Peyer's patch (tissue), 4 donors: Measurements from ENCODE around the gene FGF1. TPM values are rescaled to one million over a fixed set of nuclear protein-coding genes. Genes with fewer than 3 reads are reported as not detected.

Experiments used
- DNase-seq, 3 donors: peaks; one replicate each; pipeline ENCODE4 v3.0.0-alpha.2; 2017 to 2019
- H3K27ac ChIP-seq, 4 donors: fragments of 200-600 bp; sonication (generic); one replicate each; pipeline ENCODE4 v1.5.1; 2016 to 2019
- H3K27me3 ChIP-seq, 2 donors: fragments of 200-600 bp; sonication (generic); one replicate each; pipeline ENCODE4 v1.5.1; 2019
- H3K36me3 ChIP-seq, 3 donors: fragments of 200-600 bp; sonication (generic); one replicate each; pipeline ENCODE4 v1.5.1; 2016 to 2019
- H3K4me1 ChIP-seq, 4 donors: fragments of 200-600 bp; sonication (generic); one replicate each; pipeline ENCODE4 v1.5.1; 2016 to 2019
- H3K4me3 ChIP-seq, 4 donors: fragments of 200-600 bp; sonication (generic); 1 replicate in 3 of 4; 2 replicates in 1 of 4; pipeline ENCODE4 v1.5.1; 2016 to 2019; ENCODE audit warnings: mild to moderate bottlenecking in 1 of 4
- H3K9me3 ChIP-seq, 4 donors: fragments of 200-600 bp; sonication (generic); one replicate each; pipeline ENCODE4 v1.5.1; 2016 to 2019; ENCODE audit warnings: mild to moderate bottlenecking in 1 of 4
- POLR2A ChIP-seq, 2 donors: fragments of 450-650 bp; IDR thresholded peaks; one replicate each; pipeline ENCODE4 v1.5.1; 2017; ENCODE audit warnings: antibody characterized with exemption in 2 of 2, mild to moderate bottlenecking in 2 of 2, moderate library complexity in 2 of 2
- total RNA-seq, 4 donors: library from RNA; depleted of rRNA; stranded (reverse); fragments of >200 nt; gene quantifications; one replicate each; pipeline ENCODE4 v1.1.0, GENCODE V29; 2016
- TF ChIP-seq, protein P1 (sequence below), 6 experiments: fragments of 450-650 bp in 4 of 6; fragments of 200-600 bp in 2 of 6; sonication (generic) in 1 of 6; IDR thresholded peaks; one replicate each; pipeline ENCODE4 v1.5.1; 2017 to 2019; ENCODE audit warnings: antibody characterized with exemption in 6 of 6, mild to moderate bottlenecking in 3 of 6, moderate library complexity in 1 of 6

FGF1 gene
- not detected for total RNA-seq

DNA sequence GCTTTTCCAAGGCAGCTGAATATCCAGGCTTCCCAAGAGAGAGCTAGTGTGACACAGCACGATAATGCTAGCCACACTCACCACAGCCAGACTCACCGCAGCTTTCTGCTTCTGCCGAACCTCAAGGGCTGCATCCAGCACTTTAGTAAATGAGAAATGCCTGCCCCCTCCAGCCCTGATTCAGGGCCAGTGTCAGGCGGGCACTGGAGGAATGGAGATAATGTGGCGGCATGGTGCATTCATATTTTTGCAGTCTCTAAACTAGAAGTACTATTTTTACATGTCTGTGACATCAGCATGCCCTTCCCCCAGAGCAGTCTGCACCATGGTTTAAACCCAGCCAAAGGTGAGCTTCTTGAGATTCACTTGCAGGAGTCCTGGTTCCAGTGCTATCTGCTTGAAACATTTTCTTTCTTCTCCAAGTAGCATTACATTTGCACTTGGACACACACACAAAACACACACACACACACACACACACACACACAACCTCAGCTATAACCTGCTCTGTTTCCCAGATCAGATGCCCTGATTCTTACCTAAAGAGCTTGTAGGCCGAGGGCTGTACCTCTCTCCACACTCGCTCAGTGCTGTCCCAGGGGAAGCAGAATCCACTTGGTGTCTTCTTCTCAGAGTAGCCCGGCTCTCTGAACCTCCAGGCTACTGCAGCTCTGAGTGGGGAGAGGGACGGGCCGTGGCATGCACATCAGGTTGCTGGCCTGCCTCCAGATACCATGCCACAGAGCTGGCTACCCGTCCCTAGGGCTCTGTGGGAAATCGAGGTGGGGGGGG is at the start of gene FGF1:
TSS of gene FGF1 (minus strand) at position 673 of the 792 bp plus-strand sequence. CDS start 71,963 bp downstream, outside the sequence.
- peak within 1 kb of the TSS in 1 of 4 donors; percentile 38 for H3K27ac ChIP-seq
- no peaks in the 10 kb centered on the region for H3K9me3 ChIP-seq
- no peaks in the 10 kb centered on the region for H3K27me3 ChIP-seq
- TF ChIP-seq POLR2A (IDR thresholded peaks at IDR 0.05) = no peak
- TF ChIP-seq, protein P1, sequence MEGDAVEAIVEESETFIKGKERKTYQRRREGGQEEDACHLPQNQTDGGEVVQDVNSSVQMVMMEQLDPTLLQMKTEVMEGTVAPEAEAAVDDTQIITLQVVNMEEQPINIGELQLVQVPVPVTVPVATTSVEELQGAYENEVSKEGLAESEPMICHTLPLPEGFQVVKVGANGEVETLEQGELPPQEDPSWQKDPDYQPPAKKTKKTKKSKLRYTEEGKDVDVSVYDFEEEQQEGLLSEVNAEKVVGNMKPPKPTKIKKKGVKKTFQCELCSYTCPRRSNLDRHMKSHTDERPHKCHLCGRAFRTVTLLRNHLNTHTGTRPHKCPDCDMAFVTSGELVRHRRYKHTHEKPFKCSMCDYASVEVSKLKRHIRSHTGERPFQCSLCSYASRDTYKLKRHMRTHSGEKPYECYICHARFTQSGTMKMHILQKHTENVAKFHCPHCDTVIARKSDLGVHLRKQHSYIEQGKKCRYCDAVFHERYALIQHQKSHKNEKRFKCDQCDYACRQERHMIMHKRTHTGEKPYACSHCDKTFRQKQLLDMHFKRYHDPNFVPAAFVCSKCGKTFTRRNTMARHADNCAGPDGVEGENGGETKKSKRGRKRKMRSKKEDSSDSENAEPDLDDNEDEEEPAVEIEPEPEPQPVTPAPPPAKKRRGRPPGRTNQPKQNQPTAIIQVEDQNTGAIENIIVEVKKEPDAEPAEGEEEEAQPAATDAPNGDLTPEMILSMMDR (IDR thresholded peaks at IDR 0.05) = no peak
- H3K4me1 ChIP-seq = no peaks in the 10 kb centered on the region
- H3K4me3 ChIP-seq = no peak within 1 kb of the TSS
- no peak for DNase-seq
- no peaks in the 10 kb centered on the region for H3K36me3 ChIP-seq

DNA sequence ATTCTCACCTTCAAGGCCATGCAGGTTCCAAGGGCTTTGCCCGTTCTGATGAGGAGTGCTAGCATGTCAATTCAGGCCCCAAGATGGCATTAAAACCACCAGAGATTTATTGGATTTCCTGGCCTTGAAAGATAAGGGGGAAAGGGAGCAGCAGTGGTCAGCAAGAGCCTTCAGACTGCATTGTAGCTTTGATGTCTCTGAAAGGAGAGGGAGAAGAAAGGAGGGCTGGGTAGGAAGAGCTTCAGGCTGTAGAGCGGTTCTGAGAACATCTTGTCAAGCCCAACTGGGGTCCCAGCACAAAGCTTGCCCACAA is 41.8 kb upstream of the FGF1 start:
- H3K9me3 ChIP-seq = no peaks in the 10 kb centered on the region
- no peak overlapping the region for H3K4me3 ChIP-seq
- no peaks in the 10 kb centered on the region for H3K27me3 ChIP-seq
- no peaks in the 10 kb centered on the region for H3K36me3 ChIP-seq
- TF ChIP-seq, protein P1 (IDR thresholded peaks at IDR 0.05) = no peak
- no peak for TF ChIP-seq POLR2A (IDR thresholded peaks at IDR 0.05)
- H3K27ac ChIP-seq = no peak overlapping the region
- no peaks in the 10 kb centered on the region for H3K4me1 ChIP-seq
- no peak for DNase-seq

DNA sequence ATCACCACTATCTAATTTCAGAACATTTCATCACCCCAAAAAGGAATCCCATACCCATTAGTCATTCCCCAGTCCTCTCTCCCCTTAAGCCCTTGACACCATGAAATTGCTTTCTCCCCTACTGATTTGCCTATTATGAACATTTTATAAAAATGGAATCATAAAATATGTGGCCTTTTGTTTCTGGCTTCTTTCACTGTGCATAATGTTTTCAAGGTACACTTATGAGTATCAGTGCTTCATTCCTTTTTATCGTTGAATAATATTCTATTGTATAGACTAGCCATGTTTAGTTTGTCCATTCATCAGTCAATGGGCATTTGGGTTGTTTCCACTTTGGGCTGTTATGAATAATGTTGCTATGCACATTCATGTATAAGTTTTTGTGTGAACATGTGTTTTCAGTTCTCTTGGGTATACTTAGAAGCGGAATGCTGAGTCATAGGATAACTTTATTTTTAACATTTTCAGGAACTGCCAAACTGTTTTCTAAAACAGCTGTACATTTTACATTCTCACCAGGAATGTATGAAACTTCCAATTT is 40.4 kb upstream of the FGF1 start:
- TF ChIP-seq, protein P1 (IDR thresholded peaks at IDR 0.05) = no peak
- TF ChIP-seq POLR2A (IDR thresholded peaks at IDR 0.05) = no peak
- no peak overlapping the region for H3K27ac ChIP-seq
- H3K27me3 ChIP-seq = no peaks in the 10 kb centered on the region
- no peak for DNase-seq
- no peaks in the 10 kb centered on the region for H3K9me3 ChIP-seq
- H3K36me3 ChIP-seq = no peaks in the 10 kb centered on the region
- no peak overlapping the region for H3K4me3 ChIP-seq
- no peaks in the 10 kb centered on the region for H3K4me1 ChIP-seq

DNA sequence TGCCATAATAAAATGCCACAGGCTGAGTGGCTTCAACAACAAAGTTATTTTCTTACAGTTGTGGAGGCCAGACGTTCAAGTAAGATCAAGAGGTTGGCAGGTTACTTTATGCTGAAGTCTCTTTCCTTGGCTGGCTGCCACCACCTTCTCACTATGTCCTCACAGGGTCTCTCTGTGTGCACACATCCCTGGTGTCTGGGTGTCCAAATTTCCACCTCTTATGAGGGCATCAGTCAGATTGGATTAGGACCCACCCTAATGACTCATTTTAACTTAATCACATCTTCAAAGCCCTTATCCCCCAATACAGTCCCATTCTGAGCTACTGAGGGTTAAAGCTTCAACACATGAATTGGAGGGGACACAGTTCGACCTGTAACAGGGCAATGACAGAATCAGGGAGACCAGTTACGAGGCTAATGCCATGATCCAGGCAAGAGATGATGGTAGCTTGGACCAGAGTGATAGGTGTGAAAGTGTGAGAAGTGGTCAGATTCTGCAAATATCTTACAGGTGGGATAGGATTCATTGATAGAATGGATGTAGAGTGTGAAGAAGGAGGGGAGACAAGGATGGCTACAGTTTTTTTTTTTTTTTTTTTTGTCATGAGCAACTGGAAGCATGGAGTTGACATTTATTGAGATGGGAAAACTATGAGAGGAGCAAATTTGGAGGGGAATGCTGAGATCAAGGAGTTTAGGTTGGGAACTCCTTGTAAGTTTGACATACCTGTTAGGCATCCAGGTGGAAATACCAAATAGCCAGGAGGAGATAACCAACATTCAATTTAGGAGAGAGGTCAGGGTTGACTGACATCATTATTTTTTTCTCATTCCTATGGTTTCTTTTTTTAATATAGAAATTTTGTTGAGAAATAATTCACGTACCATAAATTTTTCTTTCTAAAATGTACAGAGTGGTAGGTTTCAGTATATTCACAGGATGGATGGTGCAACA is 39.6 kb upstream of the FGF1 start:
- DNase-seq = no peak
- Histone ChIP-seq H3K4me3 (no peak overlapping the region), H3K27me3 (no peaks in the 10 kb centered on the region), H3K9me3 (no peaks in the 10 kb centered on the region), H3K4me1 (no peaks in the 10 kb centered on the region), H3K27ac (no peak overlapping the region), H3K36me3 (no peaks in the 10 kb centered on the region)
- TF ChIP-seq POLR2A (IDR thresholded peaks at IDR 0.05) = no peak
- TF ChIP-seq, protein P1 (IDR thresholded peaks at IDR 0.05) = no peak

DNA sequence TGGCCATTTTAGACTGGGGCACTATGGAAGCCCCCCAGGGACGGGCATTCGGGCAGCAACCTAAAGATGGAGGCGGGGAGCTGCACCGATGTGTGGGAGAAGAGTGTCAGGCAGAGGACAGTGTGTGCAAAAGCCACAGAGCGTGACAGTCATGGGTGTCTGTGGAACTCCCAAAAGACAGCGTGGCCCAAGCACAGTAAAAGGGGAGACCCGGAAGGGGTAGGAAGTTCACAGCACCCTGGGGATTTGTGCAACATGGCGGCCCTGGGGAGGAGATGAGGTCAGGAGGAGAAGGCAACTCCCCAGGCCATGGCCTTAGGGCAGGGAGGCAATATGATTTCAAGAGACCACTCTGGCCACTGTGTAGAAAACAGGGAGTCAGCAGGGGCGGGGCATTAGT is 38.9 kb upstream of the FGF1 start:
- TF ChIP-seq, protein P1 (IDR thresholded peaks at IDR 0.05) = no peak
- TF ChIP-seq POLR2A (IDR thresholded peaks at IDR 0.05) = no peak
- H3K27me3 ChIP-seq = no peaks in the 10 kb centered on the region
- no peak overlapping the region for H3K4me3 ChIP-seq
- H3K4me1 ChIP-seq = no peaks in the 10 kb centered on the region
- DNase-seq = no peak
- no peak overlapping the region for H3K27ac ChIP-seq
- H3K9me3 ChIP-seq = no peaks in the 10 kb centered on the region
- H3K36me3 ChIP-seq = no peaks in the 10 kb centered on the region
